Fibroblast of lung (primary cell): ENCODE data around the gene TRAM2.

Experiments used
- EZH2 ChIP-seq: IDR thresholded peaks from 2 replicates; pipeline ENCODE4 v1.5.1; 2012; ENCODE audit warnings: low read length, control low read depth, mild to moderate bottlenecking; ENCODE audit errors: missing control alignments
- TF ChIP-seq, protein P1 (sequence below), 2 donors: IDR thresholded peaks in 1 of 2; conservative IDR thresholded peaks in 1 of 2; 1 replicate in 1 of 2; 2 replicates in 1 of 2; pipeline ENCODE4 v1.5.1; 2011 to 2012; ENCODE audit warnings: low read length in 2 of 2, control low read depth in 1 of 2, inconsistent platforms in 1 of 2, low read depth in 1 of 2, mild to moderate bottlenecking in 1 of 2

GRCh38 chr6:52533491-52533890 lies 43.4 kb downstream of the TRAM2 start:
- TF ChIP-seq EZH2: no peak
- TF ChIP-seq, protein P1, sequence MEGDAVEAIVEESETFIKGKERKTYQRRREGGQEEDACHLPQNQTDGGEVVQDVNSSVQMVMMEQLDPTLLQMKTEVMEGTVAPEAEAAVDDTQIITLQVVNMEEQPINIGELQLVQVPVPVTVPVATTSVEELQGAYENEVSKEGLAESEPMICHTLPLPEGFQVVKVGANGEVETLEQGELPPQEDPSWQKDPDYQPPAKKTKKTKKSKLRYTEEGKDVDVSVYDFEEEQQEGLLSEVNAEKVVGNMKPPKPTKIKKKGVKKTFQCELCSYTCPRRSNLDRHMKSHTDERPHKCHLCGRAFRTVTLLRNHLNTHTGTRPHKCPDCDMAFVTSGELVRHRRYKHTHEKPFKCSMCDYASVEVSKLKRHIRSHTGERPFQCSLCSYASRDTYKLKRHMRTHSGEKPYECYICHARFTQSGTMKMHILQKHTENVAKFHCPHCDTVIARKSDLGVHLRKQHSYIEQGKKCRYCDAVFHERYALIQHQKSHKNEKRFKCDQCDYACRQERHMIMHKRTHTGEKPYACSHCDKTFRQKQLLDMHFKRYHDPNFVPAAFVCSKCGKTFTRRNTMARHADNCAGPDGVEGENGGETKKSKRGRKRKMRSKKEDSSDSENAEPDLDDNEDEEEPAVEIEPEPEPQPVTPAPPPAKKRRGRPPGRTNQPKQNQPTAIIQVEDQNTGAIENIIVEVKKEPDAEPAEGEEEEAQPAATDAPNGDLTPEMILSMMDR (conservative IDR thresholded peaks at IDR 0.05 in 1 of 2, IDR thresholded peaks at IDR 0.05 in 1 of 2; ENCODE audit: low read depth in 1 of 2, low read length in 2 of 2): no peak
